KMS-11 (cell line): Measurements from ENCODE around the gene CSRNP3.

Experiments
- H2AFZ ChIP-seq: fragments of 200-600 bp; sonication (generic); 2 replicates; pipeline ENCODE4 v1.6.1; 2016; ENCODE audit warnings: antibody characterized with exemption, mixed run types, low read depth
- H3K27ac ChIP-seq: fragments of 200-600 bp; sonication (generic); 2 replicates; pipeline ENCODE4 v1.6.1; 2016; ENCODE audit warnings: mild to moderate bottlenecking, mixed run types
- H3K27me3 ChIP-seq: fragments of 200-600 bp; sonication (generic); 2 replicates; pipeline ENCODE4 v1.6.1; 2017; ENCODE audit warnings: mild to moderate bottlenecking, low read depth, mixed run types, moderate library complexity; ENCODE audit not compliant: insufficient read depth
- H3K36me3 ChIP-seq: fragments of 200-600 bp; sonication (generic); 2 replicates; pipeline ENCODE4 v1.6.1; 2017; ENCODE audit warnings: mild to moderate bottlenecking, mixed run types; ENCODE audit not compliant: insufficient read depth
- H3K4me1 ChIP-seq: fragments of 200-600 bp; sonication (generic); 2 replicates; pipeline ENCODE4 v1.6.1; 2016; ENCODE audit warnings: mild to moderate bottlenecking, low read depth, mixed run types; ENCODE audit not compliant: poor library complexity, severe bottlenecking
- H3K4me2 ChIP-seq: fragments of 200-600 bp; sonication (generic); 2 replicates; pipeline ENCODE4 v1.7.0; 2016; ENCODE audit warnings: mild to moderate bottlenecking, mixed run types
- H3K4me3 ChIP-seq: fragments of 200-600 bp; sonication (generic); IDR thresholded peaks from 2 replicates; pipeline ENCODE4 v1.6.1; 2017; ENCODE audit warnings: low read depth, low read length, mixed read lengths; ENCODE audit not compliant: insufficient read depth
- H3K79me2 ChIP-seq: fragments of 200-600 bp; sonication (generic); 2 replicates; pipeline ENCODE4 v1.6.1; 2016; ENCODE audit warnings: low read depth, mixed run types; ENCODE audit not compliant: insufficient read depth
- H3K9ac ChIP-seq: fragments of 200-600 bp; sonication (generic); 2 replicates; pipeline ENCODE4 v1.6.1; 2016; ENCODE audit warnings: mild to moderate bottlenecking, mixed run types
- H4K20me1 ChIP-seq: fragments of 200-600 bp; sonication (generic); 2 replicates; pipeline ENCODE4 v1.6.1; 2016; ENCODE audit warnings: mild to moderate bottlenecking, mixed run types; ENCODE audit not compliant: insufficient read depth
- TF ChIP-seq, protein P1 (sequence below): fragments of 200-600 bp; sonication (generic); conservative IDR thresholded peaks from 2 replicates; pipeline ENCODE4 v1.6.1; 2017; ENCODE audit warnings: low read depth, mild to moderate bottlenecking, antibody characterized with exemption, low read length, moderate library complexity, mixed read lengths

The CSRNP3 gene

DNA sequence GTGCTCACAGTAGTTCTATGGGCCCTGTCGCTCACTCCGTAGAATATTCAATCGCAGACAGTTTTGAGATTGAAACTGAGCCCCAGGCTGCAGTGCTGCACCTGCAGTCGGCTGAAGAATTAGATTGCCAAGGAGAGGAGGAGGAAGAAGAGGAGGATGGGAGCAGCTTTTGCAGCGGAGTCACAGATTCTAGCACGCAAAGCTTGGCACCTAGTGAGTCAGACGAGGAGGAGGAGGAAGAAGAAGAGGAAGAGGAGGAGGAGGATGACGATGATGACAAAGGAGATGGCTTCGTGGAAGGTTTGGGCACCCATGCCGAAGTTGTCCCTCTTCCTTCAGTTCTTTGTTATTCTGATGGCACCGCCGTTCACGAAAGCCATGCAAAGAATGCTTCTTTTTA is 209.4 kb downstream of the CSRNP3 start:
- H3K4me3 ChIP-seq = no peak overlapping the region
- no peak overlapping the region for H3K4me2 ChIP-seq
- no peaks in the 10 kb centered on the region for H4K20me1 ChIP-seq
- no peaks in the 10 kb centered on the region for H3K79me2 ChIP-seq
- H3K27me3 ChIP-seq = no peaks in the 10 kb centered on the region
- TF ChIP-seq, protein P1, sequence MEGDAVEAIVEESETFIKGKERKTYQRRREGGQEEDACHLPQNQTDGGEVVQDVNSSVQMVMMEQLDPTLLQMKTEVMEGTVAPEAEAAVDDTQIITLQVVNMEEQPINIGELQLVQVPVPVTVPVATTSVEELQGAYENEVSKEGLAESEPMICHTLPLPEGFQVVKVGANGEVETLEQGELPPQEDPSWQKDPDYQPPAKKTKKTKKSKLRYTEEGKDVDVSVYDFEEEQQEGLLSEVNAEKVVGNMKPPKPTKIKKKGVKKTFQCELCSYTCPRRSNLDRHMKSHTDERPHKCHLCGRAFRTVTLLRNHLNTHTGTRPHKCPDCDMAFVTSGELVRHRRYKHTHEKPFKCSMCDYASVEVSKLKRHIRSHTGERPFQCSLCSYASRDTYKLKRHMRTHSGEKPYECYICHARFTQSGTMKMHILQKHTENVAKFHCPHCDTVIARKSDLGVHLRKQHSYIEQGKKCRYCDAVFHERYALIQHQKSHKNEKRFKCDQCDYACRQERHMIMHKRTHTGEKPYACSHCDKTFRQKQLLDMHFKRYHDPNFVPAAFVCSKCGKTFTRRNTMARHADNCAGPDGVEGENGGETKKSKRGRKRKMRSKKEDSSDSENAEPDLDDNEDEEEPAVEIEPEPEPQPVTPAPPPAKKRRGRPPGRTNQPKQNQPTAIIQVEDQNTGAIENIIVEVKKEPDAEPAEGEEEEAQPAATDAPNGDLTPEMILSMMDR = no peak
- H3K36me3 ChIP-seq = no peaks in the 10 kb centered on the region
- no peak overlapping the region for H2AFZ ChIP-seq
- no peak overlapping the region for H3K27ac ChIP-seq
- no peaks in the 10 kb centered on the region for H3K4me1 ChIP-seq
- H3K9ac ChIP-seq = no peak overlapping the region

DNA sequence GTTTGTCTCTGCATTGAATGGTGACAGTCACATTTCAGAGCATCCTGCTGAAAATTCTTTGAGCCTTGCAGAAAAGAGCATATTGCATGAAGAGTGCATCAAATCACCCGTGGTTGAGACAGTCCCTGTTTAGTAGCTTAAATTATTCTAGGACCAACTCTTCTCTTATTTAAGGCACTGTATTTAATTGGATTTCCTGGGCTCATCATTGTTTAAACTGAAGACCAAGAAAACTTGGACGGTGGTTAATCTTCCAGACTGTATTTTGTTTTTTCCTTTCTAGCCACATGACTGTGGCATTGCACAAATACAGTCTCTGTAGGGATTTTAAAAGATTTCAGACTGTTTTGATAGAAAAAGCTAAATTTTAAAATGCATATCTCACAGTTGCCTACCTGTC is 210.1 kb downstream of the CSRNP3 start:
- Histone ChIP-seq H3K4me3 (no peak overlapping the region), H4K20me1 (no peaks in the 10 kb centered on the region), H3K27ac (no peak overlapping the region), H3K36me3 (no peaks in the 10 kb centered on the region), H3K79me2 (no peaks in the 10 kb centered on the region), H2AFZ (no peak overlapping the region), H3K9ac (no peak overlapping the region), H3K4me2 (no peak overlapping the region), H3K27me3 (no peaks in the 10 kb centered on the region), H3K4me1 (no peaks in the 10 kb centered on the region)
- TF ChIP-seq, protein P1 = no peak

- Histone ChIP-seq H2AFZ (no peak overlapping the region), H3K4me1 (no peaks in the 10 kb centered on the region), H3K27ac (no peak overlapping the region), H3K79me2 (no peaks in the 10 kb centered on the region), H3K27me3 (no peaks in the 10 kb centered on the region), H4K20me1 (no peaks in the 10 kb centered on the region), H3K4me2 (no peak overlapping the region), H3K9ac (no peak overlapping the region), H3K36me3 (no peaks in the 10 kb centered on the region), H3K4me3 (no peak overlapping the region)
- TF ChIP-seq, protein P1 = no peak
Observed at GRCh38 chr2:165681841-165682240, 212.3 kb downstream of the CSRNP3 start.

DNA sequence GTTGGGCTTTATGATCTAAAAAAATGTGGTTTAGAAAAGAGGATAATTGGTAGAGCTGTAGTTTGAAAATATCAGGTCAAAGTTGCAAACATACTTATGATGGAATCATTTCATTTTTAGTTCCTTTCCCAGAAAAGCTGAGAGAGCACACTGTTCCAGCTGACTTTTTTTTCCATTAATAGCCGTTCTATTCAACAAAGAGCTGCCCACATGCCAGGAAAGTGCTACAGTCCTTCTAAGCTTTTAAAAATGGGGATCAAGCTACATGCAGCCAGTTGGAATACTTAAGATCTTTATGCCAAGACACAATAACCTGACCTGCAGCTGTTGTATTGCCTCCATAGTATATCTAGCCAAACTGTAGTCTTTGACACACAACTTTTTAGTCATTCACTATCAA is 213.0 kb downstream of the CSRNP3 start:
- Histone ChIP-seq H2AFZ (no peak overlapping the region), H3K4me1 (no peaks in the 10 kb centered on the region), H3K4me3 (no peak overlapping the region), H3K4me2 (no peak overlapping the region), H3K27me3 (no peaks in the 10 kb centered on the region), H3K27ac (no peak overlapping the region), H3K36me3 (no peaks in the 10 kb centered on the region), H3K79me2 (no peaks in the 10 kb centered on the region), H3K9ac (no peak overlapping the region), H4K20me1 (no peaks in the 10 kb centered on the region)
- TF ChIP-seq, protein P1 = no peak
